Spleen (tissue), 7 donors: ENCODE measurements around the gene GPR27.

Experiments
- CTCF ChIP-seq, 11 experiments: fragments of 200-600 bp in 7 of 11; fragments of 450-650 bp in 4 of 11; sonication (generic) in 4 of 11; IDR thresholded peaks in 8 of 11; conservative IDR thresholded peaks in 3 of 11; 1 replicate in 7 of 11; 2 replicates in 4 of 11; pipeline versions ENCODE4 v1.4.0 to v1.8.0; 2016 to 2021; ENCODE audit warnings: antibody characterized with exemption in 11 of 11, inconsistent platforms in 4 of 11, mild to moderate bottlenecking in 1 of 11
- POLR2AphosphoS5 ChIP-seq, 3 donors: sonication (generic); formaldehyde crosslinking; IDR thresholded peaks; one replicate each; pipeline ENCODE4 v1.5.1; 2017; ENCODE audit warnings: antibody characterized with exemption in 3 of 3
- donor health status: DM: no; HTN: no; CAD: no; lungs with moderate emphysema.
- donor health status: DM: no; HTN: no; CAD: no.
- donor health status: DM: no; HTN: no; CAD: no.

- TF ChIP-seq POLR2AphosphoS5 (IDR thresholded peaks at IDR 0.05), result no peak
- TF ChIP-seq CTCF (IDR thresholded peaks at IDR 0.05 in 8 of 11, conservative IDR thresholded peaks at IDR 0.05 in 3 of 11), result no peak
These were observed 8.9 kb upstream of the GPR27 start for GRCh38 chr3:71744738-71745137.
